ENCODE data around the gene MFGE8. TPM values are rescaled to one million over a fixed set of nuclear protein-coding genes. Genes with fewer than 3 reads are reported as not detected.

The MFGE8 gene
- total RNA-seq, 1 experiment from 2014 or later, result 54.5 TPM

- TF ChIP-seq, protein P1, sequence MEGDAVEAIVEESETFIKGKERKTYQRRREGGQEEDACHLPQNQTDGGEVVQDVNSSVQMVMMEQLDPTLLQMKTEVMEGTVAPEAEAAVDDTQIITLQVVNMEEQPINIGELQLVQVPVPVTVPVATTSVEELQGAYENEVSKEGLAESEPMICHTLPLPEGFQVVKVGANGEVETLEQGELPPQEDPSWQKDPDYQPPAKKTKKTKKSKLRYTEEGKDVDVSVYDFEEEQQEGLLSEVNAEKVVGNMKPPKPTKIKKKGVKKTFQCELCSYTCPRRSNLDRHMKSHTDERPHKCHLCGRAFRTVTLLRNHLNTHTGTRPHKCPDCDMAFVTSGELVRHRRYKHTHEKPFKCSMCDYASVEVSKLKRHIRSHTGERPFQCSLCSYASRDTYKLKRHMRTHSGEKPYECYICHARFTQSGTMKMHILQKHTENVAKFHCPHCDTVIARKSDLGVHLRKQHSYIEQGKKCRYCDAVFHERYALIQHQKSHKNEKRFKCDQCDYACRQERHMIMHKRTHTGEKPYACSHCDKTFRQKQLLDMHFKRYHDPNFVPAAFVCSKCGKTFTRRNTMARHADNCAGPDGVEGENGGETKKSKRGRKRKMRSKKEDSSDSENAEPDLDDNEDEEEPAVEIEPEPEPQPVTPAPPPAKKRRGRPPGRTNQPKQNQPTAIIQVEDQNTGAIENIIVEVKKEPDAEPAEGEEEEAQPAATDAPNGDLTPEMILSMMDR (conservative IDR thresholded peaks at IDR 0.05), result peak; percentile 77
- TF ChIP-seq EZH2 (IDR thresholded peaks at IDR 0.05; ENCODE audit: low read depth), result no peak
- peak in 1 of 2 experiments; percentile 66 for DNase-seq
- intact Hi-C loops (cut with micrococcal nuclease; ENCODE audit: unreplicated experiment), result no loop called here
These were observed 34.4 kb downstream of the MFGE8 start for GRCh38 chr15:88878720-88879184.

DNA sequence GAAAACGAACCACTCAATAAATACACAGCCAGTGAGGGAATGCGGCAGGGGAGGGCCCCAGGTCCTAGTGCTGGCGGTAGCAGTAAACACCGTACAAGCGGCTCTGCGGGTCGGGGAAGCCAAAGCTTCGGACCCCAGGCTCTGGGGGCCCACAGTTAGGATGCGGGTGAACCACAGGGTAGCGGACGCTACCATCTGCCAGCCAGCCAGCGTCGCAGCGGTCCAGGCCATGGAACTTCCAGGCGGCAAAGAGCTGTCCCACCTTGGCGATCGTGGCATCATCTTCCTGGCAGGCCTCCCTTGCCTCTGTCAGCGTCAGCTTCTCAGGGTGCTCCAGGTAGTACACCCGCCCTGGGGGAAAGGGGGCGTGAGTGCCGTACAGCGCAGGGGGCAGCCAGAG is 35.3 kb downstream of the MFGE8 start:
- CTCF ChIA-PET, result no interaction called here
- Histone ChIP-seq H3K9me2 (ENCODE audit: insufficient read depth) (no peaks in the 10 kb centered on the region), H3K27ac (no peak overlapping the region), H3K36me3 (ENCODE audit: low read depth) (no peaks in the 10 kb centered on the region), H3K27me3 (ENCODE audit: insufficient read depth, low read depth) (peaks cover 36% of the 10 kb centered on the region), H2AFZ (no peak overlapping the region), H3K4me2 (no peak overlapping the region), H3K9me3 (ENCODE audit: insufficient read depth, low read depth) (no peaks in the 10 kb centered on the region), H3F3A (ENCODE audit: insufficient read depth, low read depth) (no peaks in the 10 kb centered on the region), H3K4me1 (replicated peaks; ENCODE audit: insufficient read depth) (no peaks in the 10 kb centered on the region), H3K79me2 (ENCODE audit: low read depth) (no peaks in the 10 kb centered on the region), H3K4me3 (no peak overlapping the region), H4K20me1 (ENCODE audit: insufficient read depth) (no peaks in the 10 kb centered on the region)
- TF ChIP-seq, protein P1 (conservative IDR thresholded peaks at IDR 0.05), result no peak
- no peak for TF ChIP-seq EZH2 (IDR thresholded peaks at IDR 0.05; ENCODE audit: low read depth)
- DNase-seq, result no peak
- intact Hi-C loops (cut with micrococcal nuclease; ENCODE audit: unreplicated experiment), result no loop called here
- BruUV-seq (replicated peaks), result no TSS peak
- POLR2A ChIA-PET (ENCODE audit: unreplicated experiment), result no interaction called here

More at GRCh38 chr15:88878720-88879184, 34.4 kb downstream of the MFGE8 start:
- Histone ChIP-seq H3K36me3 (ENCODE audit: low read depth) (no peaks in the 10 kb centered on the region), H4K20me1 (ENCODE audit: insufficient read depth) (no peaks in the 10 kb centered on the region), H3K9me3 (ENCODE audit: insufficient read depth, low read depth) (no peaks in the 10 kb centered on the region), H3K9me2 (ENCODE audit: insufficient read depth) (no peaks in the 10 kb centered on the region), H3K79me2 (ENCODE audit: low read depth) (no peaks in the 10 kb centered on the region), H2AFZ (no peak overlapping the region), H3K27me3 (ENCODE audit: insufficient read depth, low read depth) (peaks cover 28% of the 10 kb centered on the region), H3K4me2 (no peak overlapping the region), H3K4me1 (replicated peaks; ENCODE audit: insufficient read depth) (no peaks in the 10 kb centered on the region), H3K4me3 (no peak overlapping the region), H3F3A (ENCODE audit: insufficient read depth, low read depth) (no peaks in the 10 kb centered on the region), H3K27ac (no peak overlapping the region)
- CTCF ChIA-PET, result interaction anchor here (0.6 to 1.0 kb wide), 4 partner anchors 42 to 365 kb away, joined by 3 to 6 read pairs (median 3); partner anchors contain the start of genes FANCI and ISG20
- POLR2A ChIA-PET (ENCODE audit: unreplicated experiment), result no interaction called here
- BruUV-seq (replicated peaks), result no TSS peak

DNA sequence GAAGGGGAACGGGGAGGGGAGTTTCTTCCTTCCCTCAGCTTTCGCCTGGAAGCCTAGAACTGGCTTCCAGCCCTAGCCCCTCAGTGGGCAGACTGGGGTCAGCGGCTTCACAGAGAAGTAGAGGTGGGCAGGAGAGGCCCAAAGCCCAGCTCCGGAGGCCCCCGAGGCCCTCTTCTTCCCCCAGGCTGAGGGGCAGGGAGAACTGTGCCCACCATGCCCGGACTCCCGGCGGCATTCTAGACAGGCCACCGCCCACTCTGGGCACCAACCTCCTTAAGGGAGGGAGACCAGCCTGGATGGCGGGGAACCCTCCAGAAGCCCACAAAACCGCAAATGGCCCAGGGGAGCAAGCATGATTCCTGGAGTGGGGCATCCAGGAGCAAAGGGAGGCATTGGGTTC is 35.8 kb downstream of the MFGE8 start:
- Histone ChIP-seq H3K4me3 (no peak overlapping the region), H3K9me2 (ENCODE audit: insufficient read depth) (no peaks in the 10 kb centered on the region), H4K20me1 (ENCODE audit: insufficient read depth) (no peaks in the 10 kb centered on the region), H3K36me3 (ENCODE audit: low read depth) (no peaks in the 10 kb centered on the region), H2AFZ (no peak overlapping the region), H3K27me3 (ENCODE audit: insufficient read depth, low read depth) (peaks cover 41% of the 10 kb centered on the region), H3K4me1 (replicated peaks; ENCODE audit: insufficient read depth) (no peaks in the 10 kb centered on the region), H3F3A (ENCODE audit: insufficient read depth, low read depth) (no peaks in the 10 kb centered on the region), H3K9me3 (ENCODE audit: insufficient read depth, low read depth) (no peaks in the 10 kb centered on the region), H3K27ac (no peak overlapping the region), H3K4me2 (no peak overlapping the region), H3K79me2 (ENCODE audit: low read depth) (no peaks in the 10 kb centered on the region)
- no TSS peak for BruUV-seq (replicated peaks)
- TF ChIP-seq EZH2 (IDR thresholded peaks at IDR 0.05; ENCODE audit: low read depth), result no peak
- TF ChIP-seq, protein P1 (conservative IDR thresholded peaks at IDR 0.05), result no peak
- ChIA-PET CTCF (no interaction called here), POLR2A (ENCODE audit: unreplicated experiment) (no interaction called here)
- intact Hi-C loops (cut with micrococcal nuclease; ENCODE audit: unreplicated experiment), result no loop called here
- DNase-seq, result no peak

All from PC-9 (cell line).